Kidney (tissue), 14 donors: ENCODE results near the gene ABCD2. TPM values are rescaled to one million over a fixed set of nuclear protein-coding genes. Genes with fewer than 3 reads are reported as not detected.
"Not testable (repeated sequence)": the region's sequence is repeated elsewhere in the genome, so short reads cannot be mapped to it uniquely, and the experiment has no call there.

Experiments
- DNase-seq, 5 donors: peaks; one replicate each; pipeline ENCODE4 v3.0.0-alpha.2; 2013 to 2020
- FAIRE-seq: peaks from 2 replicates; lab custom pipeline; 2012; peaks lifted over from hg19 to GRCh38; lab: Jason Lieb, UNC
- H3K27ac ChIP-seq, 2 donors: one replicate each; pipeline ENCODE4 v1.7.0; 2013; ENCODE audit warnings: low read depth in 2 of 2, low read length in 2 of 2, inconsistent platforms in 1 of 2
- H3K27me3 ChIP-seq: one replicate; pipeline ENCODE4 v1.7.1; 2013; ENCODE audit warnings: low read length, inconsistent platforms; ENCODE audit not compliant: control insufficient read depth, insufficient read depth
- H3K36me3 ChIP-seq, 3 donors: one replicate each; pipeline versions ENCODE4 v1.7.0 to v1.7.1; 2013; ENCODE audit warnings: low read length in 3 of 3, control low read depth in 1 of 3, inconsistent platforms in 1 of 3; ENCODE audit not compliant: insufficient read depth in 3 of 3, control insufficient read depth in 2 of 3
- H3K4me1 ChIP-seq, 3 donors: one replicate each; pipeline versions ENCODE4 v1.7.0 to v1.7.1; 2013; ENCODE audit warnings: low read length in 3 of 3, inconsistent platforms in 1 of 3, low read depth in 1 of 3; ENCODE audit not compliant: control insufficient read depth in 2 of 3, insufficient read depth in 2 of 3
- H3K4me3 ChIP-seq, 3 donors: one replicate each; pipeline versions ENCODE4 v1.7.0 to v1.8.1; 2013; ENCODE audit warnings: low read length in 3 of 3, control low read depth in 1 of 3, inconsistent platforms in 1 of 3
- H3K9ac ChIP-seq, 3 donors: one replicate each; pipeline versions ENCODE4 v1.7.0 to v1.7.1; 2013; ENCODE audit warnings: low read length in 3 of 3, control low read depth in 1 of 3, inconsistent platforms in 1 of 3
- H3K9me3 ChIP-seq, 3 donors: one replicate each; pipeline versions ENCODE4 v1.7.0 to v1.7.1; 2013; ENCODE audit warnings: low read length in 3 of 3, control low read depth in 1 of 3, inconsistent platforms in 1 of 3; ENCODE audit not compliant: control insufficient read depth in 2 of 3, insufficient read depth in 1 of 3
- CTCF ChIP-seq: IDR thresholded peaks from 3 replicates; pipeline ENCODE4 v1.5.1; 2012; ENCODE audit warnings: mild to moderate bottlenecking, moderate library complexity, borderline replicate concordance; ENCODE audit not compliant: insufficient read depth; ENCODE audit errors: extremely low read depth
- intact Hi-C: fragments of 100-400 bp; cut with DNase I; formaldehyde crosslinking; loops from one replicate; pipeline ENCODE4 v1.11.1; 2022
- polyA plus RNA-seq: library from polyadenylated mRNA; stranded (reverse); fragments of 350-450 nt; fragmentation: Illumina TruSeq; extraction: RNeasy Lipid Tissue Mini Kit (QIAGEN cat#74804); gene quantifications from one replicate; pipeline ENCODE4 v1.2.3, GENCODE V29; 2014; ENCODE audit warnings: low read depth, low replicate concordance; ENCODE audit not compliant: insufficient read depth
- total RNA-seq: library from RNA; stranded (reverse); fragmentation: NEBNext Ultra II Directional; extraction: Animal tissue kit (Norgen Biotek cat#: 25700); gene quantifications from one replicate; pipeline ENCODE4 v1.2.1, GENCODE V29; 2021
- donor health status: control.
- donor health status: control.
- donor health status: control.
- donor health status: control.
- donor health status: control.
- donor health status: DM: yes; HTN: yes; CAD: no.
- donor health status: Normal renal cell carcinoma (clear cell type).

ABCD2 gene
- total and polyA plus RNA-seq, 2 donors from 2014 or later, result 0.17 to 1.4 TPM

GRCh38 chr12:39553476-39553875 lies 66.1 kb downstream of the ABCD2 start:
- no peaks in the 10 kb centered on the region for H3K4me1 ChIP-seq
- no peaks in the 10 kb centered on the region for H3K27me3 ChIP-seq
- DNase-seq (no peak), FAIRE-seq (no peak)
- H3K9me3 ChIP-seq, result peaks cover 0 to 2% (median 0%) of the 10 kb centered on the region in 3 donors
- H3K27ac ChIP-seq, result no peak overlapping the region
- intact Hi-C loops, result no loop called here
- TF ChIP-seq CTCF, result no peak
- no peak overlapping the region for H3K9ac ChIP-seq
- no peak overlapping the region for H3K4me3 ChIP-seq
- no peaks in the 10 kb centered on the region for H3K36me3 ChIP-seq

- H3K36me3 ChIP-seq, FAIRE-seq, DNase-seq, H3K9me3 ChIP-seq, H3K9ac ChIP-seq, intact Hi-C loops, H3K4me1 ChIP-seq, H3K27ac ChIP-seq, H3K4me3 ChIP-seq, H3K27me3 ChIP-seq: not testable (repeated sequence)
These were observed 75.4 kb downstream of the ABCD2 start for GRCh38 chr12:39544211-39544610.

- no peaks in the 10 kb centered on the region for H3K4me1 ChIP-seq
- H3K27me3 ChIP-seq, result no peaks in the 10 kb centered on the region
- H3K9me3 ChIP-seq, result no peaks in the 10 kb centered on the region
- FAIRE-seq, result no peak
- H3K36me3 ChIP-seq, result no peaks in the 10 kb centered on the region
- no peak for DNase-seq
- H3K9ac ChIP-seq, result no peak overlapping the region
- H3K27ac ChIP-seq, result no peak overlapping the region
- H3K4me3 ChIP-seq, result no peak overlapping the region
- intact Hi-C loops, result no loop called here
- no peak for TF ChIP-seq CTCF
These were observed 78.1 kb downstream of the ABCD2 start for GRCh38 chr12:39541471-39541870.

GRCh38 chr12:39538679-39539104 lies 80.9 kb downstream of the ABCD2 start:
- H3K27ac ChIP-seq, result no peak overlapping the region
- FAIRE-seq (no peak), DNase-seq (peak in 1 of 5 donors; percentile 35)
- H3K9ac ChIP-seq, result no peak overlapping the region
- no peaks in the 10 kb centered on the region for H3K27me3 ChIP-seq
- intact Hi-C loops, result no loop called here
- no peak for TF ChIP-seq CTCF
- H3K9me3 ChIP-seq, result no peaks in the 10 kb centered on the region
- no peaks in the 10 kb centered on the region for H3K36me3 ChIP-seq
- H3K4me1 ChIP-seq, result no peaks in the 10 kb centered on the region
- H3K4me3 ChIP-seq, result no peak overlapping the region
